ENCODE measurements around the gene KAT7.

The KAT7 gene

GRCh38 chr17:49832840-49833599 lies 44.5 kb downstream of the KAT7 start:
- H3K9me3 ChIP-seq (ENCODE audit: insufficient read depth, low read length, severe bottlenecking): no peaks in the 10 kb centered on the region
- H3K27me3 ChIP-seq (ENCODE audit: insufficient read depth, low read length, poor library complexity): no peaks in the 10 kb centered on the region
- no peak for TF ChIP-seq EZH2 (IDR thresholded peaks at IDR 0.05; ENCODE audit: borderline replicate concordance, low read depth, low read length, severe bottlenecking)
- TF ChIP-seq CTCF (IDR thresholded peaks at IDR 0.05; ENCODE audit: borderline replicate concordance, extremely low read depth, low read length, poor library complexity, severe bottlenecking): no peak
- H3K36me3 ChIP-seq (ENCODE audit: insufficient read depth, low read length): peaks cover 62% of the 10 kb centered on the region
- H3K79me2 ChIP-seq (ENCODE audit: insufficient read depth, low read length): no peaks in the 10 kb centered on the region
- no peak overlapping the region for H3K9ac ChIP-seq (ENCODE audit: low read depth, low read length)
- no peak overlapping the region for H2AFZ ChIP-seq (ENCODE audit: low read depth, low read length)
- ATAC-seq (ENCODE audit: insufficient read depth, low read depth) (no peak), DNase-seq (no peak)
- no peak overlapping the region for H3K4me3 ChIP-seq (ENCODE audit: low read depth in 1 of 2, low read length in 2 of 2)
- 0 out of 2 replicates have a peak, but pooled peaks cover 6% of the 10 kb centered on the region for H4K20me1 ChIP-seq (ENCODE audit: insufficient read depth, low read length)
- no peaks in the 10 kb centered on the region for H3K4me1 ChIP-seq (ENCODE audit: insufficient read depth, low read length)
- no peak overlapping the region for H3K27ac ChIP-seq (ENCODE audit: low read length)
- no peak overlapping the region for H3K4me2 ChIP-seq (ENCODE audit: insufficient read depth, low read length)

- no peaks in the 10 kb centered on the region for H3K4me1 ChIP-seq (ENCODE audit: insufficient read depth, low read length)
- TF ChIP-seq CTCF (IDR thresholded peaks at IDR 0.05; ENCODE audit: borderline replicate concordance, extremely low read depth, low read length, poor library complexity, severe bottlenecking): no peak
- TF ChIP-seq EZH2 (IDR thresholded peaks at IDR 0.05; ENCODE audit: borderline replicate concordance, low read depth, low read length, severe bottlenecking): no peak
- no peak overlapping the region for H3K4me2 ChIP-seq (ENCODE audit: insufficient read depth, low read length)
- no peaks in the 10 kb centered on the region for H3K79me2 ChIP-seq (ENCODE audit: insufficient read depth, low read length)
- H2AFZ ChIP-seq (ENCODE audit: low read depth, low read length): no peak overlapping the region
- H3K4me3 ChIP-seq (ENCODE audit: low read depth in 1 of 2, low read length in 2 of 2): no peak overlapping the region
- 0 out of 2 replicates have a peak, but pooled peaks cover 6% of the 10 kb centered on the region for H4K20me1 ChIP-seq (ENCODE audit: insufficient read depth, low read length)
- DNase-seq (no peak), ATAC-seq (ENCODE audit: insufficient read depth, low read depth) (no peak)
- H3K27ac ChIP-seq (ENCODE audit: low read length): no peak overlapping the region
- no peaks in the 10 kb centered on the region for H3K9me3 ChIP-seq (ENCODE audit: insufficient read depth, low read length, severe bottlenecking)
- H3K36me3 ChIP-seq (ENCODE audit: insufficient read depth, low read length): peaks cover 50% of the 10 kb centered on the region
- H3K9ac ChIP-seq (ENCODE audit: low read depth, low read length): no peak overlapping the region
- H3K27me3 ChIP-seq (ENCODE audit: insufficient read depth, low read length, poor library complexity): no peaks in the 10 kb centered on the region
These were observed 45.8 kb downstream of the KAT7 start for GRCh38 chr17:49834118-49834743.

- Histone ChIP-seq H3K27ac (ENCODE audit: low read length) (no peak overlapping the region), H3K79me2 (ENCODE audit: insufficient read depth, low read length) (no peaks in the 10 kb centered on the region), H3K9ac (ENCODE audit: low read depth, low read length) (no peak overlapping the region), H3K4me1 (ENCODE audit: insufficient read depth, low read length) (no peaks in the 10 kb centered on the region), H3K9me3 (ENCODE audit: insufficient read depth, low read length, severe bottlenecking) (no peaks in the 10 kb centered on the region), H2AFZ (ENCODE audit: low read depth, low read length) (no peak overlapping the region), H4K20me1 (ENCODE audit: insufficient read depth, low read length) (0 out of 2 replicates have a peak, but pooled peaks cover 6% of the 10 kb centered on the region), H3K4me3 (ENCODE audit: low read depth in 1 of 2, low read length in 2 of 2) (no peak overlapping the region), H3K27me3 (ENCODE audit: insufficient read depth, low read length, poor library complexity) (no peaks in the 10 kb centered on the region), H3K4me2 (ENCODE audit: insufficient read depth, low read length) (no peak overlapping the region), H3K36me3 (ENCODE audit: insufficient read depth, low read length) (peaks cover 39% of the 10 kb centered on the region)
- DNase-seq (no peak), ATAC-seq (ENCODE audit: insufficient read depth, low read depth) (no peak)
- TF ChIP-seq CTCF (IDR thresholded peaks at IDR 0.05; ENCODE audit: borderline replicate concordance, extremely low read depth, low read length, poor library complexity, severe bottlenecking): no peak
- no peak for TF ChIP-seq EZH2 (IDR thresholded peaks at IDR 0.05; ENCODE audit: borderline replicate concordance, low read depth, low read length, severe bottlenecking)
These were observed 47.0 kb downstream of the KAT7 start for GRCh38 chr17:49835472-49835871.

All from DND-41 (cell line).